ENCODE results near the gene CYB5RL.
"Not testable (repeated sequence)": the region's sequence is repeated elsewhere in the genome, so short reads cannot be mapped to it uniquely, and the experiment has no call there.

The CYB5RL gene

DNA sequence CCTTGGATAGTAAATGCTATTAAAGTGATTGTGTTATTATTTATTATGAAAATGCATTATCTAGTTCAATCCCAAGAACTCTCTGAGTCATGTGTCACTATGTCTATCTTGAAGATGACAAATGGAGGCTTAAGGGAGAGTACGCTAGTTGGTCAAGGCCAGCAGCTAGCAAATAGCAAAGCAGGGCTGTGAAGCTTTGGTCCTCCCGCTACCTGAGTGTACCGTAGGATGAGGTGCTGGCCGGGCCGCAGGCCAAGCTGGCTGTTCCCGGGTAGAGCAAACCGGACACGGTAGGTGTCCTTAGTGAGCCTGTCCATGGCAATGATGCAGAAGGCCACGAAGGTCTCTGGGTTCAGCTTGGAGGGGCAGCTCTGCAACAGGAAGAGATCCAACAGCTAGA lies 9.3 kb downstream of the CYB5RL start:
- no peak for DNase-seq (ENCODE audit: low read depth in 2 of 3, low spot score in 2 of 3)

DNA sequence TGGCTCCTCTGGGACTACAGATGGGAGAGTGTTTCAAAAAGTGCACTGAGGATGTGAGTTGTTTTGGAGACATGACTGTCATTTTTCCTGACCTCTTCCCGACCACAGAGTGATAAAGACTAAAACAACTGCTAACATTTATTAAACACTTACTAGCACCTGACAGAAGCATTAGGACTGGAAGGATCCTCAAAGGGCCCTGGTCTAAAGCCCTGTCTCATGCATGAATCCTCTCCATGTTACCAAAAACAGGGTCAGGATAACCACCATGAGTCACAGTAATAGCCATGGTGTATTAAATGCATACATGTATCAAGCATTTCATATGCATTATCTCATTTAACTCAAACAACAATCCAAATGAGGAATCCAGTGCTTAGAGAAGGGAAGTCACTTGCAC lies 11.5 kb downstream of the CYB5RL start:
- DNase-seq (ENCODE audit: low read depth in 2 of 3, low spot score in 2 of 3): no peak

DNA sequence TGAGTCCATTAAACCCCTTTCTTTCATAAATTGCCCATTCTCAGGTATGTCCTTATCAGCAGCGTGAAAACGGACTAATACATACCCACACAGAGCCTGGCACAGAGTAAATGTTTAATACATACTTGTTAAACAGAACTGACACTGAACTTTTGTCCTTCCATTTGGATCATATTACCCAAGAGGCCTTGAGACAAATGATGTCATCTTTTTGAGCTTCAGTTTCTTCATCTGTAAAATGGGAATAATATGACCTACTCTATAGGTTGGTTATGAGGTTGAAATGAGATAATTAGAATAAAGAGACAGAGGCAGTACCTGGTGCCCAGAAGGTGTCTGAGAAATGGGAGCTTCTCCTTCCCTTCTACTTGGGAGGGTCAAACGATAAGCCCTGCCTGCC lies 13.8 kb downstream of the CYB5RL start:
- no peak for DNase-seq (ENCODE audit: low read depth in 2 of 3, low spot score in 2 of 3)

DNA sequence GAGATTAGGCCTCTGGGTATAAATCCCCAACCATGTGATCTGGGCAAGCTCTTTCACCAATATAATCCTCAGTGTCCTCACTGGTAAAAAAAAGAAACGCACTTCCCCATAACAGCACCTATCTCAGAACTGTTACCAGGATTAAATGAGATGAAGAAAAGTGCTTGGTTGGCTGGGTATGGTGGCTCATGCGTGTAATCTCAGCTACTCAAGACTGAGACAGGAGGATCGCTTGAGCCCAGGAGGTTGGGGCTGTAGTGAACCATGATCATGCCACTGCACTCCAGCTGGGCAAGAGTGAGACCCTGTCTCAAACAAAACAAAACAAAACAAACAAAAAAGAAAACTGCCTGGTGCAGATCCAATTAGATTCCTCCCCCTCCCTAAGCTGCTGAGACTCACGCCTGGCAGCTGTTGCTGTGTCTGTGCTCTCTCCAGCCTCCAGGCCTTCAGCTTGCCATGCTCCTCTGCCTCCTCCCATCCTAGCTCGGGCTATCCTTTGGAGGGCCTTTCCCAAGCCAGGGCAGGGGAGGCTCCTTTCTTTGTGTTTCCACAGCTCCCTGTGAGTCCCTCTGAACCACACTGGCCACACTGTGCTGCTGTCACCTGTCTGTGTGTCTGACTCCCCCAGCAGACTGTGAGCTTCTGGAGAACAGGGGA lies 19.0 kb downstream of the CYB5RL start:
- no peak for DNase-seq (ENCODE audit: low read depth in 2 of 3, low spot score in 2 of 3)

DNA sequence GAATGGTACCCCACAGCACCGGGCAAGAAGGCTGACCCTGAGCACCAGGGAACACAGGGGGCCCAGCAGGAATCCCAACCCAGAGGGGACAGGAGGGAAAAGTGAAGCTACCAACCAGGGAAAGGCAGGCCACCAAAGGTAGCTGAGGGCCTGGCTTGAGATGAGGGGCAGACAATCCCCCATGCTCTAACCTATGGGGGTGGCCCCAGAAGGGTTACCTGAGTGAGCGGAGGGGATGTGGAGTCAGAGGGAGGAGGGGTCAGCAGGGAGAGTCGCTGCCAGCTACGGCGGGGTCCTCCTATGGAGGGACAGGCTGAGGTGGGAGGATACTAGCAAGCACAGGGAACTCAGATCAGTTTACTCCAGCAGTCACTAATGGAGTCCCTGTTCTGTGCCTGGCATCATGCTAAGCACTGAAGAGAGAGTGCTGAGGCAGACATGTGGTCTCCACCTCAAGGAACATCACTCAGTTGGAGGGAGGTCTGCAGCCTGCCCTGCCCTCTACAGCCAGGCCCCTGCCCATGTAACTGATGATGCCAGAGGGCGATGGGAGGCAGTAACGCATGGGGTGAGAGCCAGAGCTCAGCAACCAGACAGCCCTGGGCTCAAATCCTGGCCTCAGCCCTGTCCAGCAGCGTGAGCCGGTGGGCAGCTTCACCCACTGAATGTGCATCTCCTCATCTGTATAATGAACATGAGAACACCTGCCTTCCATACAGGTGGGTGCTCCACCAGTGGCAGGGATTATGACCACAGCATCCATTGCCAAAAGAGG lies 21.3 kb downstream of the CYB5RL start:
- DNase-seq (ENCODE audit: low read depth in 2 of 3, low spot score in 2 of 3): no peak

DNA sequence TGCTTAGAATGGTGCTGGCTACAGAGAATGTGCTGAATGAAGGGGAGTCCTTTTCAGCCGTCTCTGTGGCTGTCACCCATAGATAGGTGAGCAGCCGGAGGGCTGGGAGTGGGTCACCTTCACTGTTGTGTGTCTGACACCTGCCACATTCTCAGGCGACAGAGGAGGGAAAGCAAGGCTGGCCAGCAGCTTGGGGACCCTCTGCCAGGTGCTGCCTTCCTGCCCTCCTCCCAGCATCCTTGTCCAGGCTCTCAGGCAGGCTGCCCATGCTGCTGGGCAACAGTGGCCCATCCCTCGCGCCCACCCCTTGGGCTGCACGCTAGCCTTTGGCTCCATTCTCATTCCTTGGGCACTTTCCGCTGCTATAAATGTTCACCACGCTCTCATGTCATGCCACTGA lies 22.1 kb downstream of the CYB5RL start:
- DNase-seq (ENCODE audit: low read depth in 2 of 3, low spot score in 2 of 3): no peak

DNA sequence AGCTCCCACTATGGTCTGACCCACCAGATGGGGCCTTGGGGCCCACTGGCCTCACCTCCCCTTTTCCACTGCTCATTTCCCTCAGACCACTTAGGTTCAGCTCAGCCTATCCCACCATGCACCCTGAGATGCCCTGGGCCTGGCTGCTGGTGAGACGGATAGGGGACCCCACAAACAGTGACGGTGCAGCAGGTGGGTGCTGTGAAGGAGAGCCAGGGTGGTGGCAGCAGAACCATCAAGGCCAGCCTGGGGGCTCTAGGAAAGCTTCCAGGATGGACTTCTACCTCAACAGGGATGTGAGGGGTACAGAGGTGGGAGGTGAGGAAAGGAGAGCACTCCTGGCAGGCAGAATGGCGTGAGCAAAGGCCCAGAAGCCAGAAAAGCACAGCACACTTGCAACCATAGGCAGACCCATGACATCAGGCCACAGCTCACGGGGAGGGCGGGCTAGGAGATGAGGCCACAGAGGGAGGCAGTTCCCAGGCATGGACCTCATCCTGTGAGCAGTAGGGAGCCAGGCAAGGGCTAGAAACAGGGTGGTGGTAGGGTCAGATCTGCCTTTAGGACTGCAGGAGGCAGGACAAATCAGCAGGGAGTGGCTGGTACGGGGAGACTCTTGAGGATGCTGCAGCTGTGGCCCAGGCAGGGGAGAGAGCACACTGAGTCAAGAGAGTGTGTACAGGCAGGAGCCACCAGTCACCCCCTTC lies 23.1 kb downstream of the CYB5RL start:
- DNase-seq (ENCODE audit: low read depth in 2 of 3, low spot score in 2 of 3): no peak

DNA sequence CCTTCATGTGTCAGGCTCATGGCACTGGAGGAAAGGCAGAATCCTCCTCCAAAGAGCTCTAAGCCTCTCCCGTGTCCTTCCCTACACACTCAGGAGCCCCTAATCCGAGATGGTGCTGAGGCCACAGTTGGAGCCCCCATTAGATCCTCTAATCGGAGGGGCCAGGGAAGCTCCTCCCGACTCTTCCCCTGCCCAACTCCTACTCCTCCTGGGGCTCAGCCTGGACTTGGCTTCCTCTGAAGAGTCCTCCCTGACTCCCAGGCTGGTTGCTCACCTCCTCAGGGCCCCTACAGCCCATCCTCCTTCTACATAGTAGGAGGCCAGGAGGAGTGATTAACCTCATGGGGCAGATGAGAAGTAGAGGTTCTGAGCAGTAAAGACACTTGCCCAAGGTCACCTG lies 25.7 kb downstream of the CYB5RL start:
- DNase-seq (ENCODE audit: low read depth in 2 of 3, low spot score in 2 of 3): no peak

DNA sequence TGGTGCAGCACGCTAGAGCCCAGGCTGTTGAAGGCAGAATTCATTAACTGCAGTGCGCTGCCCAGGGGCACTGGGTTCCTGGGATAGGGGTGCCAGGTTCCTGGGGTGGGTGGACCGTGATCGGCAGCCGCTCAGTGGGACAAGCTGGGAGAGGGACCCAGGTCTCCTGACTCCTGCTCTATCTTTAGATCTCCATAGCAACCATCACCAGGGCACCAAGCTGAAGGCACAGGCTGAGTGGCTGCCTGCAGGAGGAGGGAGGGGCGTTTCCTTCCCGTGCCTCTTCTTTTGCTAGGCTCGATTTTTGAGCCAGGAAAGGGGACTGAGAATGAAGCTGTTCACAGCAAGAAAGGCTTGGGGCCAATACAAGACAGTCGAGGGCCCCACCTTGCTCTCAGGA lies 26.1 kb downstream of the CYB5RL start:
- DNase-seq (ENCODE audit: low read depth in 2 of 3, low spot score in 2 of 3): no peak

DNA sequence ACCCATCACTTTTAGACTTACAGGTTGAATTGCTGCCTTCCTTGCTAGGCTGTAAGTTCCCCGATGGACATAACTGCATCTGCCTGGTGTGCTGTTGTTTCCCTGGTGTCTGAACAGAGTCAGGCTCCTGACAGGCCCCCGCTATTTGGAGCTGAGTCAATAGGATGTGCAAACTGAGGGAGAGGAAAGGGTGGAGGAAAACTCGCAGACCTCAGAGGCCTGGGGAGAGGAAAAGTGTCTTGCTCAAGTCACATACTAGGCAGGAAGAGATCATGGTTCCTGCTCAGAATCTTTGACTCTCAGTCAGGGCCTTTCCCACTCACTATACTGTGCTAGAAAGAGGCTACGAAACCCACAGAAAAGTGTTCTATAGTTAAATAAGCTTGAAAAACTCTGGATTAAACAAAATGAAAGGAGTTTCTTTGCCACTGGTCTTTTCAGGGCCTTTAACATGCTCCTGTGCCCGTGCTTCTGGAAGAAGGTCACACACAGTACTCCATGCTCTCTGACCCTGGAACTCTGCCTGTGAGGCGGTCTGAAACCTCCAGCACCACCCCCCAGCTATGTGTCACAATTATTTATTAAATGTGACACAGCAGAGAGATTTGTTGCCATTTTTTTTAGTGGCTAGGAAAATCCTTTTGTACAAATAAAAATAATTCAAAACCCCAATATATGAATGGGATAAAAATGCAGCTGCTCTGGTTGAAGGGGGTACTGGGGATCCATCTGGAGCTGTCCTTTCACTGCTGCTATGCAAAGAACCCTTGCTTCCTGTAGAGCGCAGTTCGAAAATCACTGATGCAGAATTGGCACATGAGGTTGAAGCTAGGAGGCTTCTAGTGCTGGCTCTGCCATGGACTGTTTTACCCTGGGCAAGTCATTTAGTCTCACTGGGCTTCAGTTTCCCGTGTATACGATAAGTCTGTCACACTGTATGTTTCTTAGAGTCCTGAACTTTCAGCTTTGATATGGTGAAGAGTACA lies 26.9 kb downstream of the CYB5RL start:
- no peak for DNase-seq (ENCODE audit: low read depth in 2 of 3, low spot score in 2 of 3)

DNA sequence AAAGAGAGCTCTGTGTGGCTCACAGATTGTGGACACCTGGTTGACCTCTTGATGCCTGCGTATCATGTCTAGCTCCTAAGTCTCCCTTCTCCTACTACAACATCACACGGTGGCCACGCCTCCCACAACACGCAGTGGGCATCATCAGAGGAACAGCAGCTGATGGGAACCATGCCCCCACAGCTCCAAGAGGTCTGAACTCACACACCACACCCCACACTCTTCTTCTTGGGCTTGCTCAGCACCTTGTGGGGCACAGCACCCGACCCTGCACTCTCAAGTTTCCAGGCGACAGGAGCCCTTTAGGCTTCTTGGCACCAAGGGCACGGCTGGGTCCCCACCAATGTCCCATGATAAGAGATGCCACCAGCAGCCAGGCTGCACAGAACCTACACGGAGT lies 28.2 kb downstream of the CYB5RL start:
- DNase-seq (ENCODE audit: low read depth in 2 of 3, low spot score in 2 of 3): no peak

DNA sequence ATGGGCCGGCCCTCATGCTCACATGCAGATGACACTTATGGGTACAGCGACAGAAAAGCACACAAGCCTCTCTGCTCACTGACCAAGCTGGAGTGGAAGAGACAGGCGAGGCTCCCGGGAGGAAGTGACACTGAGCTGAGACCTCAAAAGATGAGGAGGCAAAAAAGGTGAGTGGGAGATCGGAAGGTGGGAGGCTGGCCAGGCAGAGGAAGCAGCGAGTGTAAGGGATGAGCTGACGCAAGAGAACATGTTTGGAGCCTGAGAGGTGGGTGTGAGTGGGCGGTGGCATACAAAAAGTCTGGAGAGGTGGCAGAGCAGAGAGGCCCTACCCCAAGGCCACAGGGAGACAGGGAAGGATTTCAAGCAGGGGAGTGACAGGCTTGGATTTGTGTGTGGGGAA lies 28.8 kb downstream of the CYB5RL start:
- no peak for DNase-seq (ENCODE audit: low read depth in 2 of 3, low spot score in 2 of 3)

DNA sequence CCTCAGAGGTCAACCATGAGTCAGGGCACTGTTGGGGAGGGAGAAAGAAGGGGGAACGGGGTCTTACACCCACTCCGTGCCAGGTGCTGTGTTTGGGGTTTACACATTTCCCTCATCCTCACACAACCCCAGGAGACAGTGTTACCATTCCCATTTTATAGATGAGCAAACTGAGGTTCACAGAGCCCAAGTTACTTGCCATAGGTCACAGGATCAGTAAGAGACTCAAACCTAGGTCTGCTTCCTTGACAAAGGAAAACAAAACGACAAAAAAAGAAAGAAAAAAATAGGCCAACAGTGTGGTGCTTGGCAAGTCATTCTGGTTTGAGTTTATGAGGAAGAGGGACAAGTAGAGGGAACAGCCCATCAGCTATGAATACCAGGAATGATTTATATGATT lies 30.8 kb downstream of the CYB5RL start:
- DNase-seq (ENCODE audit: low read depth in 2 of 3, low spot score in 2 of 3): no peak

DNA sequence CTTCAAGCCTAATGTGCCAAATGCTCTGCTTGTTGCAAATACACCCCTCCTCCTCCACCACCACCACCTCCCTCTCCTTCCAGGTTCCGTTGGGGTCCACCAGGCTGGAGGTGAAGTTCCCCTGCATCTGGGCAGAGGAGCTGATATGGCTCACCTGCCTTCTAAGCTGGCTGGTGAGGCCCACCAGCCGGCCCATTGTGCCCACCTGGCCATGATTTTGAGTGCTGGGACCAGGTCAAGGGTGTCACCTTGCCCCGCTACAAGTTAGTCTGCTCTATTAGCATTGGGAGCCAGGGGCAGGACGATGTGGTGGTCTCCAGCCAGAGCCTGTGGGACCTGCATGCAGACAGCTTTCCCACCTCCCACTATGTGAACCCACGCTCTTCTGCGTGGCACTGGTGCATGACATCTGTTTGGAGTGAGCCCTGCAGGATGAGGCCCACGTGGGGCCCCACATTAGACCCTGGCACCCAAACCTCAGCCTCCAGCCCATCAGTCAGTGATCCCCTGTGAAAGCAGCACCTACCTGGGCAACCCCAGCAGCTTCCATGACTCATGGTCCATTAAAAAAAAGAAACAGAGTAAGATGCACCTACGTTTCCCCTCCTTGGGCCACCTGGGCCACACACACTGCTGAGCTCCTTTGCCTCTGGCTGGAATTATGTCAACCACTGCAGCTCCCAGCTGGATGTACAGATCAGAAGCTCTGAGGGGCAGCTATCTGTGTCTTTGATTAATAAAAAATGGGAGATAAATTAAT lies 31.4 kb downstream of the CYB5RL start:
- no peak for DNase-seq (ENCODE audit: low read depth in 2 of 3, low spot score in 2 of 3)

DNA sequence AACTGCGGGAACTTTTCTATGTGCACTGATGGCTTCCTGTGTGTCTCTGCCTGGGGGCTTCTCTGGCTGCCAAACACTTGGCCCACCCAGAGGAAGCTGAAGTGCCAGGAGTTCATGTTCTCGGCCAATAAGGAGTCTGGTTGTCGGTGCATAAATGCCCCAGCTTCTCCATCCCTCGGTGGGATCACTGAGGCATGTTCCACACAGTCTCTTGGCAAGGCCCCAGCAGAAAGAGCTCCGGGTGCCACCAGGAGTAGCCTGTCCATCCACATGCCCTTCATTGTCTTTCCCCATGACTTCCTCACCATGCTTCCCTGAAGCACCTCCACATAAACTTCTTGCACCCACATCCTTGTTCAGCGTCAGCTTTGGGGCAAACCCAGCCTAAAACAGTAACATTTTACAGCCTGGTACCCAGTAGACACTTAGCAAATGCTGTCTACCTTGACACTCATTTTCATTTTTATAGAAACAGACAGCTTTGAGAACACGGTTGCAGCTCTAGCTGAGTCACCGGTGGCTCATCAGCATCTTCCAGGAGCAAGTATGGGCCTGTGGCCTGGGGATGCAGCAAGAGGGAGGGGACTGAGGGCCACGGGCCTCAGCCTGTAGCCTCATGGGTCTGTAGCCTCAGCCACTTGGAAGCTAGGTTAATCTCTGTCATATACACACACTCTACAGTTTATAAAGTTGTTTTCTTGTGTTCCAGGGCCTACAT lies 32.2 kb downstream of the CYB5RL start:
- no peak for DNase-seq (ENCODE audit: low read depth in 2 of 3, low spot score in 2 of 3)

DNA sequence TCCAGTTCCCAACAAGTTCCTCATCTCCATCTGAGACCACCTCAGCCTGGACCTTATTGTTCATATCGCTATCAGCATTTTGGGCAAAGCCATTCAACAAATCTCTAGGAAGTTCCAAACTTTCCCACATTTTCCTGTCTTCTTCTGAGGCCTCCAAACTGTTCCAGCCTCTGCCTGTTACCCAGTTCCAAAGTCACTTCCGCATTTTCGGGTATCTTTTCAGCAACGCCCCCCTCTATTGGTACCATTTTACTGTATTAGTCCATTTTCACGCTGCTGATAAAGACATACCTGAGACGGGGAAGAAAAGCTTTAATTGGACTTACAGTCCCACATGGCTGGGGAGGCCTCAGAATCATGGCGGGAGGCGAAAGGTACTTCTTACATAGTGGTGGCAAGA lies 33.5 kb downstream of the CYB5RL start:
- DNase-seq (ENCODE audit: low read depth in 2 of 3, low spot score in 2 of 3): not testable (repeated sequence)

DNA sequence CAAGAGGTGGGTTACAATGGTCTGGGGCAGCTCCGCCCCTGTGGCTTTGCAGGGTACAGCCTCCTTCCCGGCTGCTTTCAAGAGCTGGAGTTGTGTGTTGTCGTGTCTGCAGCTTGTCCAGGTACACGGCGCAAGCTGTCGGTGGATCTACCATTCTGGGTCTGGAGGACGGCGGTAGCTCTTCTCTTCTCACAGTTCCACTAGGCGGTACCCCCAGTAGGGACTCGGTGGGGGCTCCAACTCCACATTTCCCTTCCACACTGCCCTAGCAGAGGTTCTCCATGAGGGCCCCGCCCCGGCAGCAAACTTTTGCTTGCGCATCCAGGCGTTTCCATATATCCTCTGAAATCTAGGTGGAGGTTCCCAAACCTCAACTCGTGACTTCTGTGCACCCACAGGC lies 34.7 kb downstream of the CYB5RL start:
- DNase-seq (ENCODE audit: low read depth in 2 of 3, low spot score in 2 of 3): no peak

DNA sequence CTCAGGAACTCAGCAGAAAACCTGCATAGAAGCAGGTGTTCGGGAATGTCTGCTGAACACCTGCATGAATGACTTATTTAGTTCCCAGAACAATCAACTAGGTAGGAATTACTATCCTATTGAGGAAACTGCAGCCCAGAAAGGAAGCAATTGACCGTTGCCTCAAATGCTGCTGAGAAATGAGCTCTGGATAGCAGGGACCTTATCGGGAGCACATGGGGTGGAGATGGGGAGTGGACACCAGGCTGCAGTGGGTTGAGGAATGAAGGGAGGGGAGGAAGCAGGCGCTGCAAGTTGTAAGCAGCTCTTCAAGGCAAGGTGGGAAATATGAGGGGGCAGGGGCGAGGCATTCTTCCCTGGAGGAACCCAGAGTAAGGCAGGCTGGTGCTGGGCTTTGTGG lies 36.3 kb downstream of the CYB5RL start:
- no peak for DNase-seq (ENCODE audit: low read depth in 2 of 3, low spot score in 2 of 3)

DNA sequence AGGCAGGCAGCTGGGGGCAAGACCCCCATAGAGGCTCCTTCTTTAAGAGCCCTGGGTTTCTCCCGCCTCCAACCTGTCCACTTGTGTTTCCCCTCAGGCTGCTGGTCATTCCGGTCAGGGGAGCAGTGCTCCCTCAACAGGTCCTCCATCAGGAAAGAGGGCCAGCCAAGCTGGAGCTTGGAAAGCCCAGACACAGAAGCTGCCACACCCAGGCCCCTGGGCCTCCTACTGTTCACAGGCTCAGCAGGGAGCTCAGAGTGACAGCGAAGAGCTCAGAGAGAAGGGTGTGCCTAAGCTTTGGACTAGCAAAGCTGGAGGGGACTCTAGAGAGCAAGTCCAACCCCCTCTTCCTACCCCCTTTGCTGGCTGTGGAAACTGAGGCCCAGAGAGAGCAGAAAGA lies 36.8 kb downstream of the CYB5RL start:
- DNase-seq (ENCODE audit: low read depth in 2 of 3, low spot score in 2 of 3): no peak
